ENCODE results near the gene MTMR3.
"Not testable (repeated sequence)": the region's sequence is repeated elsewhere in the genome, so short reads cannot be mapped to it uniquely, and the experiment has no call there.

The MTMR3 gene

DNA sequence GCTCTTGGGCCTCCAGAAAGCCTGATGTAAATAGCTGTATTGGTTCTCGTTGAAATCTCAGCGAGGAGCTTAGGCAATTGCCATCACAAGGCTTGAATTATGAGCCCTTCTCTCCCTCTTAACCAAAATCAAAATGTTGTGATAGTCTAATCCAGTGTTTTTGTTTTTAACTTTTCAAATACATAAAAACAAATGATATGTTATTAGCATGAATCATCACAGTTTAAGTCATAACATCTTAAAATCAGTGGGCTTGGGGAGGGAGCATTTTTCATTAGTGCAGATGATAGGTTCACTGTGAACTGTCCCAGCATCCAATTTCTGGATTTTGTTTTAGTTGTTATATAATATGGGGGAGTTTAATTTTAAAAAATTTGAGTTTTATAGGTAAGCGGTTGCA is 148.4 kb downstream of the MTMR3 start:
- no peak for DNase-seq

DNA sequence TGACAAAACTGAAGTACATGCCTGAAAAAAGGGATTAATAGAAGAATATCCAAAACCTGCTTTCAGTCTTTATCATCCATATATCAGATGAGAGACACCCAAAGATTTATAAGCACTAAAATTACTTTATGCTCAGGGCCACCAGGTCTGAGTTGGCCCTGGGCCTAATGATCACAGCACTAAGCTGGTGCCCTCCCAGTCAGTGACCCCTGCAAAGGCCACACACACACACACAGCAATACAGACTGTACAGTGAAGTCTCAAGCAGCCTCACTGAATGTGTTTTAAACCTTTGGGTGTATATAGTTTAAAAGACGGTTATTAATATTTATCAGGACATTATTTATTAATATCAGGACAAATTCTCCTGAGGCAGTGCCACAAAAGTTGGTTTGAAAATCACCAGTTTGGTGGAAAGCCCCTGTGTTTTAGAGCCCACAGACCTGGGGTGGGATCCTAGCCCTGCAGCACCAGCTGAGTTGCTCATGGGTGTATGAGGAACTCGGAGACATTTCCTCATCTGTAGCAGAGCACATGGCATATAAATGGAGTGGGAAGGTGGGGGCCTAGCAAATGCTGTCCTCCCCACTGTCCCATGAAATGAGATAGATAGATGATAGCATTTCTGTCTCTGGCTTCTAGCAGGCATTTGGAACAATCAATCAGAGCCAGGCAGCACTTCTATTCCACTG is 148.9 kb downstream of the MTMR3 start:
- DNase-seq: no peak

DNA sequence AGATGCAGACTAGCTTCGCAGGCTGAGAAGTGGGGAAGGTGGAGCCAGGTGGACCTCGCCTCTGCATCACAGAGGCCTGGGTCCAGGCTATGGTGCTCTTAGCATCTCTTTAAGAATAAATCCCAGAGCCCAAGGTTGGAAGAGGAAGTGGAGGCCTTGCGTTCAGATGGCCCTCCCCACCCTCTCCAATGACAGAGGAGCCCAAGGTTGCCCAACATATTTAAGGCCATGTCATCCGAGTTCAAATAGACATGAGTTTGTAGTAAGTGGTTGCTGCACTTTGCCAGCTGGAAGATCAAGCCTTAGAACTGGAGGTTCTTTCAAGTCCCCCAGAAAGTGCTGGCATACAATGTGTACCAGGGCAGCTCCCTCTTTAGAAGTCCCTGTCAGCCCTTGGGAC is 150.2 kb downstream of the MTMR3 start:
- DNase-seq: no peak

DNA sequence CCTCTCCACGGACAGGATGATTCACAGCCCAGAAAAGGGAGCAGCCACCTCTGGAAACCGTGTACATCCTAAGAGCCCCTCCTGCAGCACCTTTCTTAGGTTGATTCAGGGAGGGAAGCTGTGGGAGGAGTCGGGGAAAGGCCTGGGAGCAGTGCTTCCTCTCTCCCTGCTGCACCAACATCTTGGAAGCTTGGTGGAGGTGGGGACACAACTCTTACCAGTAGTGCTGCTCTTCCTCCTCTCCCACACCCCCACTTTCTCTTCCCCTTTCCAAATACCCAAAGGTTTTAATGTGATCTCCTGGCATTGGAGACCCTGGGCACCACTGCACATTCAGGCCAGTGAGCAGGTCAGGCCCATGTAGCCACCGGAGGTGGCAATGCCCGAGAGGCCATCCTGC is 150.9 kb downstream of the MTMR3 start:
- no peak for DNase-seq

DNA sequence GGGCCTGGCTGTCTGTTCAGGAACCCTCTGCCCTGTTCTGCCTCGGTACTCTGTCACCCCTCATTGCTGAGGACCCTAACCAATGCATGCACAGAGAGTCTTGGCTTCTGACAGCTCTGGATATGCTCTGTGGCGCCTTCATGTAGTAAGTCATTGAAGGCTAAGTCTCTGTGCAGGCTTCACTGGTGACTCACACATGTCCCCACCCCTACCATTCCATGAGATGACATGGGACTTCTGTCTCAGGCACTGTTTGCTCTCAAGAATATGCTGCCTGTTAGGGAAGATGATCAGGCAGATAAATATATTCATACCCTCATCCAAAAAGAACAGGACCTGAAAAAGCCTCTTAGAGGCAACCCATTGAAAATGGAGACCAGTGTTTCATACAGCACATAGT is 153.7 kb downstream of the MTMR3 start:
- DNase-seq: no peak

DNA sequence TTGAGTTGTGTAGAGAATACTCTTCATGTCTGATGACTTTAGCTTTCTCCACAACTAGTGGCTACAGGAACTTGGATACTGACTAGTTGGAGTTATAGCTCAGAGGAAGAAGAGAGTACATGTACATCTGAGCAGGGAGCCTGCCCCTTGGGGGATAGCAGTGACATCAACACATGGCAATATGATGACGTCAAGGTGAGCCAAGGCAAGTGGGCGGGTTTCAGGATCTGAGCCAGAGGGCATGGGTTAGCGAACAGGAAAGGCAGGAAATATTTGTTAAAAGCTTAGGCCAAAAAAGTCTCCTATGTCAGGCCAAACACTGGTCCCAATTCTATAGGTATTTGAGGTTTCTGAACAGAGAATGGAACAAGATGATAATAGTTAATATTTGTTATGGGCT is 155.2 kb downstream of the MTMR3 start:
- DNase-seq: no peak

DNA sequence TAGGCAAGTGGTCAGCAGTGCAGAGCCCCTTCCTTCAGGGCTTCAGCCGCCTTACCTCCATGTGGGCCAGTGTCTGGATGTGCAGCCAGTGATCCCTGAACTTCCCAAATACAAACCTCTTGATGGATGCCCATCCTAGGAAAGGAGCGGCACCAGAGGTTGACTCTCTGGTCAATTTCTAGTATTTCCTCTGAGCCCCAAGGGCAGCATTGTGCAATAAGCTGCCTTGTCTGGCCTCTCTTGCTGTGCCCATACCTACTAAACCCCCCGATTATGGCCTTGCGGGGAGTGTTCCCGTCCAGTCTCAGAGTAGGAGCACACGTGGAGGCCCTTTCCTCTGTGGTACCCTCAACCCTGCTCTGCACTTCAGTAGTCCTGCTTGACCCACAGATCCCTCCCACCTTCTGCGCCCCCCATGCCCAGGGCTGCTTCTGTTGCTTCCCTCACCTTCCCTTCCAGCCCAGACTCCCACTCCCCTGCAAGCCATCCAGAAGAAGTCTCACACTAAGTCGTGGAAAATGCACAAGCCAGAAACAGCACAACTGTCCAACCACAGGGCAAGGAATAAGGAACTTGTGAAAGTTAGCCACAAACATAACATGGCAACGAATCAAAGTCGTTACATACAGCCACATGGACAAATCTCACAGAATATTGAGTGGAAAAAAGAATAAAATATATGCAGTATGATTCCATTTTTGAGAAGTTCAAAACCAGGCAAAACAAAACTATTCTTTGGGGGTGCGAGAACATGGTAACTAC is 157.7 kb downstream of the MTMR3 start:
- DNase-seq: no peak

DNA sequence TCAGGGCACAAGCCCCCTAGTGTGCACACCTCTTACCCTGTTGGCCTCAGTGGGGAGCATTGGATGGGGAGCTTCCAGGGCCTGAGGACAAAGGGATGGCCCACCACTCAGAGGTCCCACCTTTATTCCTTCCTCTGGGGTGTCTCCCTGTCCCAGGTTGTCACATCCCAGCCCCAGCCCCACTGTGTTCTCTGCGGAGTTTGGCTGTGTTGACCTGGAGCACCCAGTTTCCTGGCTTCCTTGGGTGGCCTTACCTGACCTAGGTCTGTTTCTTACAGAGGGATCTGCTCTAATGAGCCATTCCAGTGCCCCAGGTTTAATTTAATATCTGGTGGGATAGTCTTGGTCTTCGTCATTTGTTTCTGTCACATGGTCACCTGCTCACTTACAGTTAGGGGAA is 158.5 kb downstream of the MTMR3 start:
- no peak for DNase-seq

DNA sequence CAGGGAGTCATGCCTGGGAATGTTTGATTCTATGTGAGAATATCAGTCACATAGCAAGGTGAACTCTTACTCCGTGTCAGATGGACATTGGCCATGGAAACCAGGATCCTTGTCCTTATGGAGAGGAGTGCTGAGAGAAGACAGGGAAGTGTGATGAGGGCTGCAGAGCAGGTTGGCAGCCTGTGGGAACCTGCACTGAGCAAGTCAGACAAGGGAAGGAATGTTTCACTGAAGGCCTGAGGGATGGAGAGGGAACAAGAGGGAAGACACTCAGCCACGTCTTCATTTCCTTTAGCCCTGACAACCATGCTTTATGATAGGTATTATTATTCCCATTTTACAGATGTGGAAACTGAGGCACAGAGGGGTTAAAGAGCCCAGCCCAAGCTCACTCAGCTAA is 158.9 kb downstream of the MTMR3 start:
- no peak for DNase-seq

DNA sequence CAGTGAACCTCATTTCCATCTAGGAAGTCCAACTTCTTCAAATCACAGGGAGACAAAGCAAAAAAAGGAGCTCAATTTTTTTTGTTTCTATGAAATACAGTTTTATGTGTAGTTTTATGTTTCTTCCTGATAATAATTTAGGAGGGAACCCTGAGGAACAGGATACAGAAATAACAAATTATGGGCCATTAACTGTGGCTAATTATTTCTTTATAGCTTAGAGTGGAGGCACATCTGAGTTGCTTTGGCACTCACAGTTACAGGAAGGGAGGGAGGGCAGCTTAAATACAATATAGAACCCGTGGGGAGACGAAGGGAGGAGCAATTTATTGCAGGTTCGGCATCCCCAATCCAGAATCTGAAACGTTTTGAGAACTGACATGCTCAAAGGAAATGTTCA is 160.2 kb downstream of the MTMR3 start:
- DNase-seq: no peak

DNA sequence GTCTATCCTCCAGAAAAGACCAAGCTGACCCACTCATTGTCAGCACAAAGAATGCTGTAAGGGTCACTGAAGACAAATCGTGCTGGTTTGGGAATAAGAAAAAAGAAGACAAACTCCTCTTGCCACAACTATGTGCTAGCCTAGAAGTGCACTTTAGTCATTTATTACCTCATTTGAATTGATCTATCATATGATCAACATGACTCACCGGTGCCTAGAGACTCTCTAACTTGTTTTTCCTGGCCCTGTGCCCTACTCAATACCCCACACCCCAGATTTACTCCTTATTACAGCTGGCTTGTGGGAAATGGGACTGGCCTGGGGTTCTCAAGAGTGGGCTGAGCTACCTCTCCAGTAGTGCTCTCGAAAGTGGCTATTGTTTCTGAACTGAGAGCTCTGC is 161.4 kb downstream of the MTMR3 start:
- DNase-seq: no peak

DNA sequence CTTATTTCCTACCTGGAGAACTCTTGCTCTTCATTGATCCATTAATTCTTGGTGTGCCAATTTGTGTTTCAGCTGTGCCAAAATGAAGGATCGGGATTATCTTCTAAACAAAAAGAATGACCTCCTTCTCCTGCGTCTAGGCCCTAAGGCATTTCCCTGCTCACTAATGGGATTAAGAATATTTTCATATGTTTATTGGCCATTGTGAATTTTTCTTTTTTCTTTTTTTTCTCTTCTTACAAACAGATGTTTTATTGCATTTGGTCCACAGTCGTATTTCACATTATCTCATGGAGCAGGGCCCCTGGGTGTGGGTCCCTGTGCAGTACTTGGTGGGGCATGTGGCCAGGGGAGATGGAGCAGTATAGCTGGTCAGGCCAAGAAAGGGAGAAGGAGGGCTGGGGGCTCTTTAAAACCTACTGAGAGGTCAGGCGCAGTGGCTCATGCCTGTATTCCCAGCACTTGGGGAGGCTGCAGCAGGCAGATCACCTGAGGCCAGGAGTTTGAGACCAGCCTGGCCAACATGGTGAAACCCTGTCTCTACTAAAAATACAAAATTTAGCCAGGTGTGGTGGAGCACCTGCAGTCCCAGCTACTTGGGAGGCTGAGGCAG is 162.0 kb downstream of the MTMR3 start:
- DNase-seq: no peak

DNA sequence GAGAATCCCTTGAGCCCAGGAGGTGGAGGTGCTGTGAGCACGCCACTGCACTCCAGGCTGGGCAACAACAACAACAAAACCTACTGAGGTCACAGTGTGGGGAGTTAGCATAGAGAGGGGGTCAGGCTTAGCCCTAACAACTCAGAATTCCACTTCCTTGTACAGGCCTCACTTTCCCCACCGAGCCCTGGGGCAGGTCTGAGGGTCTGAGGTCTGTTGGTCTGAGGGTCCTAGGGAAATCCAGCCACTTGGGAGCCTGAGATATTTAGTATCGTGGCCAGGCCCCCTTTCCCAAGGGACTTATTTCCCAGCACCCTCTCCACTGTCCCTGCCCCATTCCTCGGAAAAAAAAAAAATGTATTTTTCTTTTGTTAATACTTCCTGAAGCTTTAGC is 162.5 kb downstream of the MTMR3 start:
- no peak for DNase-seq

DNA sequence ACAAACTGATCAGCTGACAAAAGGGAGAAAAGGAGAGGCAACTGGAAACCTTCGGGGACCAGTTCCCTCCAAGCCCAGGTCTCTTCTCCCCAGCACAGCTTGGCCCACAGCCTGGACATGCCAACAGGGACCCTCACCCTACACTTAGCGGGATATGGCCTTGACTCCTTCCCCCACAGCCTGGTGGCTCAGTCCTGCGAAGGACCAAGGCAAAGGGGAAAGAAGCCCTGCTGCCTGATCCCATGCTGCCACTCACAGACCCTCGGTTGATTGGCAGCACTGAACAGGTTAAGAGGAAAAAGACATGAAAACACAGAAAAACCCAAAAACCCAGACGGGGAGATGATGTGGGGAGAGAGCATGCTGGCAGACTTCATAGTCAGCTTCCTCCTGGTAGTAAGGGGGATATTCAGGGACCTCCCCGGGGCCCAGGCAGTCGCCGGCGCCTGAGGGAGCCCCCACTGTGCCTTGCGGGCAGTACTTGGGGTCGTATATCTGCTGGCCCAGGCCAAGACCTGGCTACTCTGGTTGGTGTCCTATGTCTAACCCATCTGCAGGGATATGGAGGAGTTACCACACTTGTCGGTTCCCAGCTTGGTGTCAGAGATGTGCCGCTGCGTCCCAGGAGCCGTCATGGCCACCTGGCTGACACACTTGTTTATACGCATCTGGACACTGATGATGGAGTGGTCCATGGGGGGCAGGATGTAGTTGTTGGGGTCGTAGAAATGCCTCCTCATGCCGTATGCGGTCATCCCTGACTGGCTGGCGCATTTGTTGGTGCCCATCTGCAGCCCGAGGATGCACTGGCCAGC is 163.1 kb downstream of the MTMR3 start:
- no peak for DNase-seq

DNA sequence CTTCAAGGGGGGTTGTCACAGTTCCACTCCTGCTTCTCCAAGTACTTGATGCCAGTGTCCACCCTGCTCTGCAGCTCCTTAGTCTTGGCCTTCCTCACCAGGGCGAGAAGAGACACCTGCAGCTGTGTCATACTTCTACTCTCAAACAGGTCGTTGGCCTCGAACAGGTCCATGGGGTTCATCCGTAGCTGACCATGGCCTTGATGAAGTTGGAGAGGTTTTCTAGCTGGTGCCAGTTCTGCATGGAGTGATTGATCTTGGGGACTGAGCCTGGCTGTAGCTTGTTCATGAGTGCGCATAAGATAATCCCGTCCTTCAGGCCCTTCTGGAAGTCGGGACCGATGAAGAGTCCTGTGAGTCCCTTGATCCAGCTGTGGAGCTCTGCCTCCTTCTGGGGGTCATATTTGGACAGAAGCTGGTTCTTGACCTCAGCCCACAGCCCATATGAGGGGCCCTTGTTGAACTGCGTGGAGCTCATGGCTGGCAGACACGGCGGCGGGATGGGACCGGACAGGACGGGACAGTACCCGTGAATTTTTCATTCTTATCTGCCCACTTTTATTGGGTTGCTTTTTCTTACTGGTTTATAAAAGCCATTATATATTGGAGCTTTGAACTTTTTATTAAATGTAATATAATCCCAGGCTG is 163.9 kb downstream of the MTMR3 start:
- no peak for DNase-seq

DNA sequence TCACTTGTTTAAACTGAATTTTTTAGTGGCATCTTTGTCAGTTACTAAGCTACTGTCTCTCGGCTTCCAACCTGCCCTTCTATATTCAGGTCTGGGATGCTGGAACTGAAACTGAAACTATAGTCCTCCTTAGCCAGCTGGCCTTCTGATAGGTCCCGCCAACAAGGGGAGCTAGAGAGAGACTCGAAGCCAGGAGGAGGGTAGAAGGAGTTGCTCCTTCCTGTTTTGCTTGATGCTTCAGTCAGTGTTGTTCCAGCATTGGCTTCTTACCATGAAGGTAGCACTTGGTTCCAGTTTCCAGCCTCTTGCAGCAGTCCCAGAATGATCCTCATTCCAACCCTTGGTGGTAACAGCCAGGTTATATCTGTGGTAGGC is 164.4 kb downstream of the MTMR3 start:
- no peak for DNase-seq

DNA sequence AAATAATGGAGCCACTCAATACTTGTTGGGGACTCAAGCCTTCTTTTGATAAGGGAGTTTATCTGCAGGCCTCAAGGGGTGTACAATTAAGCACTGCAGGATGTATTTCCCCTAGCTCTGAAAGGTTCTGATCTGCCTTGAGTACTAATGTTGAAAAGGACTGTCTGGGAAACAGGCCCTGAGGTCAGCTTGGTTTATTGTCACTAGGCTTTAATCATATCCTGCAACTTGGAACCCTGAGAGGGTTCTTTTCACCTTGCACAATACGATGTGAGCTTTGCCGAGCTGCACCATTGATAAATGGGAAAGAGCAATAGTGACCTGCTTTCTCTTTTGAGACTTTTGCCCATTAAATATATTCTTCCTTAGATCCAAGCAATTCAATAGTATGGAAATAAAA is 165.7 kb downstream of the MTMR3 start:
- DNase-seq: no peak

DNA sequence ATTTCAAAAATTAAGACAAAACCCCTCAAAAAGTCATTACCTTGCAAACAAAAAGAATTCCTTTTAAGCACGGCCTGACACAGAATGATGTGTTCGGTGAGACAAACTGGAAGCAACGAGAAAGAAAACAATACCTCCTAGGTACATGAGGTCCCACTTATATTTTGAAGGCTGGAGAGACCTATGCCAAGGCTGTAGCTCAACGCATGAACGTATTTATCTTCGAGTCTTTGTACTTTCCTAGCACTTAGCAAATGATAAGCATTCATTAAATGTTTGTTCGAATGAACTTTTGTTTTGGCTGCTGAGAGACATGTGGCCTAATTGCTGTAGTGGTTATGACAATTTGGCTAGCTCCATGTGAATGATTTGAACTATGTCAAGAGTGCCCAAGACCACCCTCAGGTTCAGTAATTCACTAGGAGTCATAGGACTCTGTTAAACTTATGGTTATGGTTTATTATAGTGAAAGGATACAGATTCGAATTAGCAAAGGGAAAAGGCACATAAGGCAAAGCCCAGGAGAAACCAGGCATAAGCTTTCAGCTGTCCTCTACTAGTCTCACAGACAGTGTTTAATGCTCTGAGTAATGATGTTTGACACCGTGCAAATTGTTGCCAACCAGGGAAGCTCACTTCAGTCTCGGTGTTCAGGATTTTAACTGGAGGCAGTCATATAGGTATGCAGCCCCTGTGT is 171.2 kb downstream of the MTMR3 start:
- DNase-seq: no peak

DNA sequence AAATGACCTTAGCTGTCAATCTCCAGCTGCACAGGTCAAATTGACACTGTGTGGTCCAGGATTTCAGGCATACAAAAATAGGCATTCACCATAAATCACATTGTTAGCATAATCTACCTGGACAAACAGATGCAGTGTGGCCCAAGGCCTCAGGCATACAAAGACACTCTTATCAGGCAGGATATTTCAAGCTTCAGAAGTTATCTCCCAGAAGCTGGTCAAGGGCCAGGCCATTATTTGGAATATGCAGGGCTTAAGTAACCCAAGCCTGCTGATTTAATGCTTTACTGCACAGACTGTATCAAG is 171.7 kb downstream of the MTMR3 start:
- no peak for DNase-seq

DNA sequence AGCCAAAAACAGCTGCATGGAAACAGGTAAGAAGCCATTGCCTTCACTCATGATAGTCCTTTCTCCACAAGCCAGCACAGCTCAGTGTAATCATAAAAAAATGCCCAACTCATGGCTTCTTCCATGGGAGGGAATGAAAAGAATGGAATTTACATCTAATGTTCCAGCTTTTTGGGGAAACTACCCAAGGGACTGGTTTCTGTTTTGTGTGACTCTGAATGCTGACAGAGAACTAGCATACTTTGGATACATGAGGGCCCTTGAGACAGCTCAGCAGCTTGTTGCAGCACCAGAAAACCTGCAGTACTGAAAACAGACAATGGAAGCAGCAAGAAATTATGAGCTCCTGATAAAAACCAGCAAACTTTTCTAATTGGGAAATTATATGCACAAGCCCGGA is 173.0 kb downstream of the MTMR3 start:
- DNase-seq: no peak

DNA sequence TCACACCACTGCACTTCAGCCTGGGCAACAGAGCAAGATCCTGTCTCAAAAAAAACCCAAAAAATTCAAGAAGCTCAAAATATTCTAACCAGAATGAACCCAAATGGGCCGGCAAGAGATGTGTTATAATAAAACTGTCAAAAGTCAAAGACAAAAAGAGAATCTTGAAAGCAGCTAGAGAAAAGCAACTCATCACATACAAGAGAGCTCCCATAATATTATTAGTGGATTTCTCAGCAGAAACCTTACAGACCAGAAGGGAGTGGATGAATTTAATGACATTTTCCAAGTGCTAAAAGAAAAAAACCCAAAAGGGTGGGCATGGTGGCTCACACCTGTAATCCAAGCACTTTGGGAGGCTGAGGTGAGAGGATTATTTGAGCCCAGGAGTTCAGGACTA is 174.4 kb downstream of the MTMR3 start:
- DNase-seq: no peak

DNA sequence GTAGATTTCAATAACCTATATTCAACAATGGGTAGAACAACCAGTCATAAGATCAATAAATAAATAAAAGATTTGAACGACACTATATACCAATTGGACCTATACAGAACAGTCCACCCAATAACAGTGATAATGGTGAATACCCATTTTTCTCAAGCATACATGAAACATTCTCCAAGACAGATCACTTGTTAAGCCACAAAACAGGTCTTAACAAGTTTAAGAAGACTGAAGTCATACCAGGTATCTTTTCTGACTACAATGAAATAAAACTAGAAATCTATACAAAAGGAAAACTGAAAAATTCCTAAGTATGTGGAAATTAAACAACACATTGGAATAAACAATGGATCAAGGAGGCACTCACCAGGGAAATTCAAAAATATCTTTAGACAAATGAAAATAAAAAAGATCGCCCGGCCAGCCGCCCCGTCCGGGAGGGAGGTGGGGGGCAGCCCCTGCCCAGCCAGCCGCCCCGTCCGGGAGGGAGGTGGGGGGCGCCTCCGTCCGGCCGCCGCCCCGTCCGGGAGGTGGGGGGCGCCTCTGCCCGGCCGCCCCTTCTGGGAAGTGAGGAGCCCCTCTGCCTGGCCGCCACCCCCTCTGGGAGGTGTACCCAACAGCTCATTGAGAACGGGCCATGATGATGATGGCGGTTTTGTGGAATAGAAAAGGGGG is 176.5 kb downstream of the MTMR3 start:
- not testable (repeated sequence) for DNase-seq
